Activated CD4-positive, alpha-beta T cell treated with anti-CD3 and anti-CD28 coated beads for 48 hours (primary cell): ENCODE measurements around the gene MTFMT.

Experiments
- DNase-seq: peaks from one replicate; pipeline ENCODE4 v3.0.0-alpha.2; 2020

The MTFMT gene

DNA sequence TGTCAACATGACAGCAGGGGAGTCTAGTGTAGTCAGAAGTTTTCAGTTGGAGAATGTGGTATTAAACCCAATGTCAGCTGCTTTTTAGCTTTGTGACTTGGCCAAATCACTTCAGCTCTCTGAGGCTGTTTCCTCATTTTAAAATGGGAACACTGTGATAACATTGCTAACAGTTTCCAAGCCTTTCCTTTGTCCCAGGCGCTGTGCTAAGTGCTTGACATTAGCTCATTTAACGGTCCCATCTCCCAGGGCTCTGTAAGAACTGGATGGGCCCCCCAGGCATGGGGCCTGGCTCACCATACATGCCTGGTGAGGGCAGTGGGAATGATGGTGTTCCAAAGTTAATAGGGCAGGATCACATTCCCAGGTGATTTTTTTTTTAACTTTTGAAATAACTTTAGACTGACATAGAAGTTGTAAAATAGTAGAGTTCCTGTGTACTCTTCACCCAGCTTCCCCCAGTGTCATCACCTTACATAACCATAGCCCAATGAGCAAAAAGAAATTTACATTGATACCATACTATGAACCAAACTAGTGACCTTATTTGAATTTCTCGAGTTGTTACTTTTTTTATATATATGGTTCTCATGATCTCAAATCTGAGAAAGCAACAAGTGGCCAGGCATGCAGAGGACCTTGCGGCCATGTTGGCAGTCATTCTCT lies 30.6 kb upstream of the MTFMT start:
- DNase-seq = no peak

- DNase-seq = no peak
These were observed 29.9 kb upstream of the MTFMT start for GRCh38 chr15:65059369-65059750.

DNA sequence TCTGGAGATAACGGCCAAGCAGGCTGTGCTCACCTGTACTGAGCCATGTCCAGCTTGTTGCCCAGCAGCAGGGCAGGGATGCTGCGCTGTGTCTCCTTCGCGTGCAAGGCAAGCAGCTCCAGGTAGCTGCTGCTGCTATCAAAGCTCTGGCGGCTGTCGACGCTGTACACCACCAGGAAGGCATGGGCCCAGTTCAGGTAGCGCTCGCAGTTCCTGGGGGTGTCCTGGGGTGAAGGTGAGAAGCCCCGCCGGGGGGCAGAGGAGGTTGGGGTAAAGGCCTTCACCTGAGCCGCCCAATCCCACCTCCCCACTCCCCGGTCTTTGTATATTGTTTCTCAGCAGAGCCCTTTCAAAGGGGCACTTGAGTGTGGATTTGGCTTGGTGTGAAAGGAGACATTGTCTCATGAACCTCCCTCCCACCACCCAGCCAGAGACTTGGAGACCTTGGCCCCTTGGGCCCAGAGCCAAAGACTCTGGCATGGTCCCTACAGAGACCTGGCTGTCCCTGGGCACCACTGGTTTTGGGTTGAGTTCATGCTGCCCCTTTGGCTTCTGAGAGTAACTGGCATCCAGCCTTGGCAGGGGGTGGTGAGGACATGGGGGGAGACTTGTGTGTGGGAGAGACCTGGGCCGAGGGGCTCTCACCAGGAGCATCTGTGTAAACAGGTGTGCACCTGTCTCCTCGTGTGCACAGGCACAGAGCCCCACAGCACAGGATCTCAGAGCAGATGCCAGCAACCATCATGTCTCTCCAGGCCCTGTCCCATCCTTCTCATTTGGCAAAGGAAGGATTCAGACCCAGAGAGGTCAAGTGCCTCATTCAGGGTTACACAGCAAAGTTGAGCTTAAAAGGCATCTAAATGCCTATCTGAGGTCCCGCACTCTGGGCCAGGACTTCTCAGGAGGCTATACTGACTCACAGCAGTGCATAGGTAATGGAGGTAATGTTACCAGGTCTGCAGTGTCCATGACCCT lies 29.2 kb upstream of the MTFMT start:
- DNase-seq = no peak

GRCh38 chr15:65057549-65057940 lies 28.1 kb upstream of the MTFMT start:
- no peak for DNase-seq

DNA sequence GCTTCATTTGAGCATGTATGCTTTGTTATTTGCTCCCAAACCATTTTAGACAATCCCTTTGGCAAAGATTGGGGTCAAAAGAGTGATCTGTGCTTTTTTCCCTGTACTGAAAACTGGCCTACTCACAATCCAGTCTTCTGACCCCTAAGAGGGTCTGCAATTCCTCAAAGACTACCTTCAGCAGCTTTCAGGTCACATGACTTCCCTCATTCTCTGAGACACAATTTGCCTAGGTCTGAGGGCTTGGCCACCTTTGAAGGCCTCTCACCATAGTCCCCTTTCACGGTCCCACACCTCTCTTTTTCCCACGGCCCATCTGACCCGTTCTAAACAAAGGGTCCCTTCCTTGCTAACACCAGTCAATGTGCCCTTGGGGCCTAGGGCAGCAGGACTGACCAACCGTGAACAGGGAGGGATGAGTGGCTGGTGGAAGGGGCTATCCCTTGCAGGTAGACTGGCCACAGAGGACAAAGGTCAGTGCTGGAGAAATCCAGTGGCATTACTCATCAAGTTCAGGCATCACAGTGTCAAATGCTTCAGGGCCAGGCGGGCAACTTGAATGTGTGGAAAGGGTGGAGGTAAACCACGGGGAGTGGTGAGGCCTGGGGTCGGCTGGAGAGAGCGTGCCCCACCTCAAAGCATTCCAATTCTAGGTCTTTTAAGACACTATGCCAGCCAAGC lies 27.6 kb upstream of the MTFMT start:
- DNase-seq = no peak

DNA sequence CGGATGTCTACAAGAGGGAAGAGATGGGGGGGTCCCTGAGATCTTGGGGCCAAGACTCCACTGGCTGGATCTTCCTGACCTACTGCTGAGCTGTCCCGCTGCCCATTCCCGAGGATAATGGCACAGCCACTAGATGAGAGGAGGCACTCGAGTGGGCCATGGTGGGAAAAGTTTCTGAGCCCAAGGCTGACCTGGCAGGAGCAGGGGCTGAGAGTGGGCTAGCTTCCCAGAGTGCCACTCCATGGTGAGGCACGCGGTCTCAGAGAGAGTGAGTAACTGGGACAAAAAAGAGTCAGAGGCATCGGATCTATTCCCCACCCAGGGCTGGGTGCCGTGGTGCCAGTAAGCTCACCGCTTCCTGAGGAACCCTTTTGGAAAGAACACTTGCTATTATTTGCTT lies 26.7 kb upstream of the MTFMT start:
- DNase-seq = no peak

DNA sequence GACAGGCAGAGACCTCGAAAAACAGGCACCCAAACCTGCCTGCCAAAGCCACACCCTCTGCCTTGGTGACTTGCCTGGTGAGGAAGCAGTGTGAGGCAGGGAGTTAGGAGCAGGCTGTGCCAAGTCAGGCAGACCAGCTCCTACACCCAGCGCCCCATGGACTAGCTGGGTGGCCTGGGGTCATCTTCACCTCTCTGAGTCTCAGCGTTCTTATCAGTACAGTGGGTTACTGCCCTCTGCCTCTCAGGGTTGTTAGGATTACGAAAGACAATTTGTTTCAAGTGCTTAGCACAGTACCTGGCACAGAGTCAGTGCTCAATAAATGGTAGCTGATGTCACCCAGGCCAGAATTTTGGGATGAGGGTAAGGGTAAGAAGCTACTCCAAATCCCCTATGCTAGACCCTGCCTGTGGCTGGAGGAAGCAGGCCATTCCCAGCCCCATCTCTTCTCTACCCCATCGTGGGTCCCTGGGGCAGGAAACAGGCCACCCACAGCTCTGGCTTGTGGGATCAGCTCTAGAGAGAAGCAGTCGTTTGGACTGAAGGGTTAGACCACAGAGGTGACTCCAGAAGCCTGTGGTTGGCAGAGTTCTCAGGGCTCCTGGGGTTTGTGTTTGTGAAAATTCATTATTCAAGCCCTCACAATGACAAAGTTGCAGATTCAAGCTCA lies 25.9 kb upstream of the MTFMT start:
- no peak for DNase-seq

DNA sequence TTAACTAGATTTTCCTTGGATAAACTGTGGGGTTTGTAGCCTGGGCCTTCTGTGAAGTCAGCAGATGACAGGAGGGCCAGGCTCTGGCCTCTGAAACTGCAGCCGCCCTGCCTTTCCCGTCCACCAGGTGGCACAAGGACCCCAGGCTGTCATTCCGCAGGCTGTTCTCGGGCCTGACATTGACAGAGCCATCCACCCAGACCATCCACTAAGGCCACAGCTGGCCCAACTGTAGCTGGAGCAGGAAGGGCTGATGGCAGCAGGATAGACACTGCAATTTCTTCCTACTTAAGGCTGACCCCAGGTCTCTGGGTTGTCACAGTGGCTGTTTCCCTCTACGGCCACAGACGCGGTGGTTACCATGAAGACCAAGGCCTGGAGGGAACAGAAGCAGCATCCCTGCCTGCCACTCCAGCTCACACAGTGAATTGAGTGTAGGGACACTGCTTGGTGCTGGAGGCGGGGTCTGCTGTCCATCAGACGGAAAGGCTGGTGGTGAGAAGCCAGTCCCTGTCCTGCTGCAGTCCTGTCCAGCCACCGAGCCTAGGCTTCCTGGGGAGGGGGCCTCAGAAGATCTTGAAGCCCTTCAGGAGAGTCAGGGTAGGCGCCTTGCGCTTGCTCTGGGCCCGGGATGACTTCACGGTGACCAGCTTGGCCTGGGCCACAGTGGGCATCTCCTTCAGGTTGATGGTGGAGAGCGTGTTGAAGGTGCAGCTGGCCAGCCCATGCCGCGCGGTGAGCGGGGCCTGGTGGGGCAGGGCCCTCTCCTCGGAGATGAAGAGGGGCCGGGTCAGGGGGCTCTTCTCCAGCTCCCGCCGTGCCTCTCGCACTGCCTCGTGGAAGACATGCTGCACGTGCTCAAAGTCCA lies 25.1 kb upstream of the MTFMT start:
- peak; percentile 74 for DNase-seq

- no peak for DNase-seq
These were observed 23.5 kb upstream of the MTFMT start for GRCh38 chr15:65052956-65053355.

DNA sequence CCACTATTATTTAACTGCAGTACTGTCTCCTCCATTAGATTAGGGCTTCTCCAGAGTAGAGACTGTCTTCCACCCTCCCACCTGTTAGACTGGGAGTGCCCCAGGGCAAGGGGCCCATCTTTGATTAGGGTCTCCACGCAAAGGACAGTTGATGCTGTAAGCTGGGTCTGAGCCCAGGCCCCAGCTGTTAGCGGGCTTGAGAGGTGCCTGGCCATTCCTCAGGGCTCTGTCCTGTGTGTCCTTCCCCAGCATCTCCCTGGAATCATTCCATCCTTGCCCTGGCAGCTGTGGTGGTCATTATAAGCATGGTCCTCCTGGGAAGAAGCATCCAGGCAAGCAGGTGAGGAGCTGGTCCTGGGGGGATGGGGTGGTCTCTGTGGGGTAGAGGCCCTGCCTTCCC lies 21.8 kb upstream of the MTFMT start:
- no peak for DNase-seq

DNA sequence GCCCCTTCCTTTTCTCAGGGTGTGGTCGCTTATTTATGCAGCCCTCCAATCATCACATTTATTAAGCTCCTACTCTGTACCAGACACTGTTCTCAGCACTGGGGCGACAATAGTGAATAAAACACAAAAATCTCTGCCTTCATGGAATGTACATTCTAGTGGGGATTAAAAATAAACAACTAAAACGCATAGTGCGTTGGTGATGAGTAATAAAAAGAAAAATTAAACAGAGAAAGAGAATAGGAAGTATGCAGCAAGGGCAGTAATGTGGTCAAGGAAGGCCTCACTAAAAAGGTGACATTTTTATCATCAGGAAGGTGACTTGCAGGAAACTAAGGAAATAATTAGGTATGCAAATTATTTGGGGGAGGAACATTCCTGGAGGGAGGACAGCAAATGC lies 20.8 kb upstream of the MTFMT start:
- no peak for DNase-seq

DNA sequence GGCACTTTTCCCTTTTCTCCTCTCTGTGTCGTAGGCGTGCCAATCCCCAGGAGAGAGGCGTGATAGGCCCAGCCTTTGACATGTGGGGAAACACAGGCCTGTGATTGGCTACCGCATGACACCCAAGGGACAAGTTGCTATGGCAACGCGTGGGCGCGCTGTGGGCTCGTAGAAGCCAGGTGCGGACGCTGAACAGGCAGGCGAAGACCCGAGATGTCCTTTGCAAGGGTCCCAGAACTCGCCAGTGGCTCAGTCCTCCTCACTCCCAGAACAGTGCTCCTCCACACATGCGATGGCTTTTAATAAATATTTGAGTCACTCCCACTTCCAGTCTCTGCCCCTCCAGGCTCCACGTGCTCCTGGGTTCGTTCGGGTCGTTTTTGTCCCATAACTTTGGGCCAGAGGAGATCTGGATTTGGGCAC lies 20.0 kb upstream of the MTFMT start:
- peak; percentile 94 for DNase-seq

- DNase-seq = no peak
These were observed 18.8 kb upstream of the MTFMT start for GRCh38 chr15:65048241-65048640.

DNA sequence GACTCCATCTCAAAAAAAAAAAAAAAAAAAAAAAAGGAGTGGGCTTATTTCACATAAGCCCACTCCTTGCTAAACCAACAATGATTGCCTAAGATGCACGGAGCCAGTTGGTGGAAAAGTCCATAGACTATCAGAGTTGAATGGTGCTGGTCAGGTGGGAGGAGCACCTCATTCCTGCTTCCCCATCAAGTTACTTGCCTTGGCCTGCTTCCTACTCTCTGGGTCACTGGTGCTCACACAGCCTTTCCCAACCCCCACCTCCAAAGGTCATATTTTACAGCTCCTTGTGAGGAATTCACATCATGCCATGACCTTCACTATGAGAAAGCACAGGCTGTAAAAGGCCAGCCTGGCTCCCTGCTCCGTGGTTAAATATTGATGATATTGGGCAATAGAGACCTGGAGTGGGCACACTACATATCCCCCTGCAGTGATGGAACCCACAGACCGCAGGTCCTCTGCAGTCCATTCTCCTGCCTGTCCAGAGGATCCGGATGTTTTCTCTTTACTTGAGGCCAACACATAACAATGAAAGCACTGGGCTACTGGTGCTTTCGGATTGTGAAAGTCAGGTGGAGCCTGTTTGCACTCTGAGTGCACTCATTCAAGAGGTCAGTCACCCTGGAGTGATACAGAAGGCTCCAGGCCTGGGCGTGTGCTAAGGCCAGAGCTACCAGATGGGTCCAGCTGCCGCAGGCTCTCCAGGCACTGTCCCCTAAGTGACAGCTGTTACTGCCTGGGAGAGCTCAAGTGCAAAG lies 15.5 kb upstream of the MTFMT start, which contains the start of gene SLC51B:
Gene SLC51B, plus strand, starts transcription at position 664 of the 758 bp plus-strand sequence. CDS start 4,618 bp downstream, outside the sequence.
- DNase-seq = no peak

GRCh38 chr15:65044218-65044617 lies 14.8 kb upstream of the MTFMT start:
- peak; percentile 49 for DNase-seq

- no peak for DNase-seq
These were observed 13.4 kb upstream of the MTFMT start for GRCh38 chr15:65042776-65043327.

DNA sequence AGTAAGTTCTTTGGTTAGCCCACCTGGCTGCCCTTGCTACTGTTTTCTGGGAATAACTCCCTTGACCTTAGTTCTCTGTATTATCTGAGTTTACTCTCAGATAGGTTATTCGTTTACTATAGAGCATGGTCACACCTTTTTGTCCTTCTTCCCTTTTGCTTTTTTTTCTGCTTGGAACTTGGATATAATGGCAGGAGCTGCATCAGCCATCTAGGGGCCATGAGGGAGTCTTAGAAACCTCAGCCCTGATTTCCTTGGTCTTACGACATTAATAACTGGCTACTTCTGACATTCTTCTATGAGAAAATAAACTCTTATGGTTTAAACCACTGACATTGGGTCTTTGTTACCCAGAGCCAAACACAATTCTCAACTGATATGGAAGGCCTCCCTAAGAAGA lies 12.3 kb upstream of the MTFMT start:
- DNase-seq = no peak

DNA sequence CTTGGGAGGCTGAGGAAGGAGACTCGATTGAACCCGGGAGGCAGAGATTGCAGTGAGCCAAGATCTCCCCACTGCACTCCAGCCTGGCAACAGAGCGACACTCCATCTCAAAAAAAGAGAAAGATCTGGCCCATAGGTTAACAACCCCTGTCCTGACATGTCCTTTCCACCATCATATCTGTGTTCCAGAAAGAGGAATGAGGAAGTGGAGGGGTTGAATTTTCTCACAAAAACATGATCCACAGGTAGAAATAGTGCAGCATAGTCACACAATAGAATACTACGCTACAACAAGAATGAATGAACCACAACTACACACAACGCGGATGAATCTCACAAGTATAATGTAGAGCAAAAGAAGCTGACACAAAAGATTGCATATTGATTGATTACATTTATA lies 11.0 kb upstream of the MTFMT start:
- DNase-seq = no peak

- no peak for DNase-seq
These were observed 9.4 kb upstream of the MTFMT start for GRCh38 chr15:65038836-65039235.

GRCh38 chr15:65038428-65038827 lies 9.0 kb upstream of the MTFMT start:
- no peak for DNase-seq

GRCh38 chr15:65037309-65037708 lies 7.9 kb upstream of the MTFMT start:
- no peak for DNase-seq
